Neural progenitor cell (in vitro differentiated cells): ENCODE measurements around the gene RIBC2. TPM values are rescaled to one million over a fixed set of nuclear protein-coding genes. Genes with fewer than 3 reads are reported as not detected.

Experiments
- DNase-seq: peaks from one replicate; pipeline ENCODE4 v3.0.0-alpha.2; 2016; ENCODE audit warnings: low spot score
- H2AFZ ChIP-seq: fragments of 200-600 bp; sonication (generic); replicated peaks from 2 replicates; pipeline ENCODE4 v1.6.1; 2016; ENCODE audit warnings: antibody characterized with exemption
- H3F3A ChIP-seq: fragments of 200-600 bp; sonication (generic); 2 replicates; pipeline ENCODE4 v1.6.1; 2016; ENCODE audit warnings: antibody characterized with exemption, low read depth
- H3K27ac ChIP-seq: fragments of 200-600 bp; sonication (generic); 2 replicates; pipeline ENCODE4 v1.5.1; 2016; ENCODE audit warnings: mild to moderate bottlenecking
- H3K27me3 ChIP-seq: fragments of 200-600 bp; sonication (generic); 2 replicates; pipeline ENCODE4 v1.6.1; 2016; ENCODE audit warnings: mild to moderate bottlenecking, moderate library complexity
- H3K36me3 ChIP-seq: fragments of 200-600 bp; sonication (generic); 2 replicates; pipeline ENCODE4 v1.5.1; 2016
- H3K4me1 ChIP-seq: fragments of 200-600 bp; sonication (generic); 2 replicates; pipeline ENCODE4 v1.6.1; 2016; ENCODE audit warnings: mixed run types
- H3K4me2 ChIP-seq: fragments of 200-600 bp; sonication (generic); 2 replicates; pipeline ENCODE4 v1.6.1; 2016
- H3K4me3 ChIP-seq: fragments of 200-600 bp; sonication (generic); 2 replicates; pipeline ENCODE4 v1.5.1; 2016
- H3K79me2 ChIP-seq: fragments of 200-600 bp; sonication (generic); 2 replicates; pipeline ENCODE4 v1.6.1; 2016; ENCODE audit warnings: low read depth
- H3K9ac ChIP-seq: fragments of 200-600 bp; sonication (generic); 2 replicates; pipeline ENCODE4 v1.6.1; 2016
- H3K9me3 ChIP-seq: fragments of 200-600 bp; sonication (generic); 2 replicates; pipeline ENCODE4 v1.5.1; 2016; ENCODE audit warnings: low read depth
- H4K20me1 ChIP-seq: fragments of 200-600 bp; sonication (generic); 2 replicates; pipeline ENCODE4 v1.6.1; 2016; ENCODE audit warnings: low read depth
- H3K27ac Mint-ChIP-seq: 3 replicates; pipeline ENCODE4 v1.8.0; 2021; ENCODE audit warnings: mixed read lengths
- H3K27me3 Mint-ChIP-seq: 2 replicates; pipeline ENCODE4 v1.8.0; 2022; ENCODE audit warnings: low read depth, mild to moderate bottlenecking, inconsistent platforms, moderate library complexity, mixed read lengths; ENCODE audit not compliant: insufficient read depth
- H3K36me3 Mint-ChIP-seq: 3 replicates; pipeline ENCODE4 v1.8.0; 2021; ENCODE audit warnings: mixed read lengths
- H3K4me1 Mint-ChIP-seq: 3 replicates; pipeline ENCODE4 v1.8.0; 2021; ENCODE audit warnings: mixed read lengths
- H3K4me3 Mint-ChIP-seq: 3 replicates; pipeline ENCODE4 v1.8.0; 2021; ENCODE audit warnings: mild to moderate bottlenecking, moderate library complexity, mixed read lengths
- H3K9me3 Mint-ChIP-seq: 3 replicates; pipeline ENCODE4 v1.8.0; 2020; ENCODE audit warnings: mixed read lengths
- CTCF ChIP-seq: fragments of 200-600 bp; sonication (generic); IDR thresholded peaks from 2 replicates; pipeline ENCODE4 v1.5.1; 2017; ENCODE audit warnings: antibody characterized with exemption, mild to moderate bottlenecking
- EZH2 ChIP-seq: fragments of 200-600 bp; sonication (generic); IDR thresholded peaks from 2 replicates; pipeline ENCODE4 v1.6.1; 2017; ENCODE audit warnings: antibody characterized with exemption, mild to moderate bottlenecking, moderate library complexity
- EZH2phosphoT487 ChIP-seq: fragments of 200-600 bp; sonication (generic); IDR thresholded peaks from 2 replicates; pipeline ENCODE4 v1.6.1; 2017; ENCODE audit warnings: antibody characterized with exemption
- total RNA-seq: library from RNA; depleted of rRNA; stranded (reverse); fragments of >200 nt; gene quantifications from 2 replicates; pipeline ENCODE4 v1.2.3, GENCODE V29; 2015; ENCODE audit warnings: low replicate concordance

Gene RIBC2
- total RNA-seq, 1 donor from 2014 or later, result 2.0 TPM

GRCh38 chr22:45429981-45430775 lies 16.7 kb downstream of the RIBC2 start:
- Histone ChIP-seq H2AFZ (no peak overlapping the region), H3K4me3 (no peak overlapping the region), H3K36me3 (no peaks in the 10 kb centered on the region), H4K20me1 (no peaks in the 10 kb centered on the region), H3F3A (no peaks in the 10 kb centered on the region), H3K79me2 (no peaks in the 10 kb centered on the region), H3K27ac (no peak overlapping the region), H3K9me3 (no peaks in the 10 kb centered on the region), H3K9ac (no peak overlapping the region), H3K4me1 (peaks cover under 1% of the 10 kb centered on the region), H3K27me3 (no peaks in the 10 kb centered on the region), H3K4me2 (no peak overlapping the region)
- no peak for DNase-seq
- Mint-ChIP-seq H3K36me3 (no peaks in the 10 kb centered on the region), H3K9me3 (peaks cover 6% of the 10 kb centered on the region), H3K4me1 (peaks cover 13% of the 10 kb centered on the region), H3K27ac (no peak overlapping the region), H3K4me3 (no peak overlapping the region), H3K27me3 (peaks cover 11% of the 10 kb centered on the region)
- no peak for TF ChIP-seq EZH2phosphoT487
- no peak for TF ChIP-seq EZH2
- no peak for TF ChIP-seq CTCF

GRCh38 chr22:45430871-45431270 lies 17.4 kb downstream of the RIBC2 start:
- H3K4me1 Mint-ChIP-seq, result peaks cover 20% of the 10 kb centered on the region
- no peak overlapping the region for H3K27ac Mint-ChIP-seq
- no peak overlapping the region for H3K4me3 ChIP-seq
- no peaks in the 10 kb centered on the region for H4K20me1 ChIP-seq
- H3K27ac ChIP-seq, result no peak overlapping the region
- no peaks in the 10 kb centered on the region for H3K9me3 ChIP-seq
- H3K36me3 Mint-ChIP-seq, result no peaks in the 10 kb centered on the region
- no peak overlapping the region for H3K4me2 ChIP-seq
- H3K9me3 Mint-ChIP-seq, result peaks cover 6% of the 10 kb centered on the region
- peaks cover 4% of the 10 kb centered on the region for H3K4me1 ChIP-seq
- H3K4me3 Mint-ChIP-seq, result no peak overlapping the region
- H3K27me3 ChIP-seq, result no peaks in the 10 kb centered on the region
- H2AFZ ChIP-seq, result no peak overlapping the region
- H3K27me3 Mint-ChIP-seq, result peaks cover 14% of the 10 kb centered on the region
- H3K36me3 ChIP-seq, result no peaks in the 10 kb centered on the region
- H3F3A ChIP-seq, result no peaks in the 10 kb centered on the region
- DNase-seq, result no peak
- no peak overlapping the region for H3K9ac ChIP-seq
- H3K79me2 ChIP-seq, result no peaks in the 10 kb centered on the region
- no peak for TF ChIP-seq EZH2phosphoT487
- TF ChIP-seq EZH2, result no peak
- no peak for TF ChIP-seq CTCF

GRCh38 chr22:45434981-45435380 lies 21.5 kb downstream of the RIBC2 start:
- no peaks in the 10 kb centered on the region for H3K9me3 ChIP-seq
- H3F3A ChIP-seq, result no peaks in the 10 kb centered on the region
- peaks cover 20% of the 10 kb centered on the region for H3K4me1 Mint-ChIP-seq
- H4K20me1 ChIP-seq, result no peaks in the 10 kb centered on the region
- no peak overlapping the region for H3K9ac ChIP-seq
- no peak overlapping the region for H3K4me2 ChIP-seq
- H3K27ac Mint-ChIP-seq, result peak overlapping the region; percentile 39
- H3K36me3 ChIP-seq, result no peaks in the 10 kb centered on the region
- peak overlapping the region; percentile 60 for H3K4me3 Mint-ChIP-seq
- no peaks in the 10 kb centered on the region for H3K9me3 Mint-ChIP-seq
- peaks cover 4% of the 10 kb centered on the region for H3K4me1 ChIP-seq
- H3K79me2 ChIP-seq, result no peaks in the 10 kb centered on the region
- no peak overlapping the region for H3K4me3 ChIP-seq
- no peak overlapping the region for H3K27ac ChIP-seq
- H3K27me3 Mint-ChIP-seq, result peaks cover 14% of the 10 kb centered on the region
- no peak for TF ChIP-seq EZH2phosphoT487
- no peak for TF ChIP-seq CTCF
- TF ChIP-seq EZH2, result no peak
- DNase-seq, result no peak
- no peaks in the 10 kb centered on the region for H3K36me3 Mint-ChIP-seq
- H3K27me3 ChIP-seq, result no peaks in the 10 kb centered on the region
- H2AFZ ChIP-seq, result peak overlapping the region; percentile 83
